Activated CD4-positive, alpha-beta T cell treated with anti-CD3 and anti-CD28 coated beads, Interleukin-2, amount 50 U/mL, for 16 hours (primary cell): ENCODE results near the gene NTRK2.

ENCODE experiments used
- DNase-seq: peaks from one replicate; pipeline ENCODE4 v3.0.0-alpha.2; 2020

Gene NTRK2

DNA sequence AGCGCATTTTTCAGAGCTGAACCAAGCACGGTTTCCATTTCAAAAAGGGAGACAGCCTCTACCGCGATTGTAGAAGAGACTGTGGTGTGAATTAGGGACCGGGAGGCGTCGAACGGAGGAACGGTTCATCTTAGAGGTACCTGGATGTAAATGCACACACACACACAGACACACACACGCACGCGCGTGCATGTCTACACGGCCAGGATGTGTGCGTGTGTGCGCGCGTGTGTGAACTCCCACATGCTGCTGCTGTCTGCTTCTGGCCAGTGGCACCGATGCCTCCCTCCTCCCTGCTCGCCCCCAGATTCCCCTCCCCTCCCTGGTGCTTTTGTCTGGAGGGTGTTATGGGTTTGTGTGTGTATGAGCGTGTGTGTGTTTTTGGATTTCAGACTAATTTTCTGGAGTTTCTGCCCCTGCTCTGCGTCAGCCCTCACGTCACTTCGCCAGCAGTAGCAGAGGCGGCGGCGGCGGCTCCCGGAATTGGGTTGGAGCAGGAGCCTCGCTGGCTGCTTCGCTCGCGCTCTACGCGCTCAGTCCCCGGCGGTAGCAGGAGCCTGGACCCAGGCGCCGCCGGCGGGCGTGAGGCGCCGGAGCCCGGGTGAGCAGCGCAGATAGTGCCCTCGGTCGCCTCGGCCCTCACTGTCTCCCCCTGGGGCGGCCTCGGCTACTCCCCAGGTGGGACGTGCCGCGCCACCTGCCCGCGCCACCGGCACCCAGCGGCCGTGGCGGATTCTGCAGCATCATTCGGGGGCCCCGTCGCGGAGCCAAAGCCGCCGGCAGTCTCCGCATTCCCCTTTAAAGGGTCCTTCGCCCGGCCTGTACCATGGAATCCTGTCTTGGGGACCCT, at the start of gene NTRK2:
TSS of gene NTRK2 (plus strand) at position 442 of the 850 bp plus-strand sequence. CDS start 1,020 bp downstream, outside the sequence.
- peak; percentile 19 for DNase-seq

GRCh38 chr9:84620338-84620737, 49.2 kb upstream of the NTRK2 start:
- DNase-seq, result no peak

GRCh38 chr9:84621811-84622210, 47.7 kb upstream of the NTRK2 start:
- DNase-seq, result no peak

DNA sequence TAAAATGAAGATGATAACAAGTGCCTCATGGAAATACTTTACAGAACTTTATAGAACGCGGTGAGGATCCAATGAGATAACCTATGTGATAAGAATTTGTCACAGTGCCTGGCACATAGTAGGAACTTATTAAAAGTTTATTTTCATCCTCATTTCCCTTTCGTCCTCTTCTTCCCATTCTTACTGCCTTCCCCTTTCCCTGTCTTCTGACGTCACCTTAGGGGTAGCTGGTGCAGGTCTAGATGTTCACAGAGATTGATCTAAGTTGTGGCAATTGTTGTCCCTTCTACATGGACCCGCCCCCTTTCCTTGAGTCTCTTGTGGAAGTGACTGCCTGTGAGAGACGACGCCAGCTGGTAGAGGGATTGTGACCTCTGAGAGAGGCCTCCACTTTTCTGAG, 46.5 kb upstream of the NTRK2 start:
- DNase-seq, result no peak

- no peak for DNase-seq
These were observed 33.1 kb upstream of the NTRK2 start for GRCh38 chr9:84636436-84636835.

DNA sequence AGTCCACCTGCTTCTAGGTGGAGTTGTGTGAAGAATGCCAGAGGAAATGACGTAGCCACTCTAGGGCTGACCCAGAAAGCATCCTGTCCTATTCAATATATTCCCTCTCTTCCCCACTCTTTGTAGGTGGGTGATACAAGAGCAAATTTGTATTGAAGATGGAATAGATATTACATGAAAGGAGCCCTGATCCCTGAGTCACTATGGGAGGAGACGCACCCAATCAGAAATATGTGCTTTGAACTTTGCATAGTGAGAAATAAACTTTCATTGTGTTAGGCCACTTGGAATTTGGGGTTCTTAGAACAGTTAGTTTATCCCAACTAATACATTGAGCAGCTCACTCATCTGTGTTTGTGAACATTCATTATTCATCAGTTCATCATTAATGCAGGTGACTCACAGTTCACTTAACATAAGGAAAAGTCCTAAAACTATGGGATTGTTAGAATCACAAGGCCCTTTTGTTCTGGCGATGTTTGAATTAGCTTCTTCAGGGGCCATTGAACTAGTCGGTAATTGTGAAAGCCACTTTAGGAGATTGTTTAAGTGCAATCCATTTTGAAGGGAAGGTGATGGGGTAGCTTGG, 26.9 kb upstream of the NTRK2 start:
- DNase-seq, result no peak

GRCh38 chr9:84647699-84648098, 21.8 kb upstream of the NTRK2 start:
- no peak for DNase-seq

DNA sequence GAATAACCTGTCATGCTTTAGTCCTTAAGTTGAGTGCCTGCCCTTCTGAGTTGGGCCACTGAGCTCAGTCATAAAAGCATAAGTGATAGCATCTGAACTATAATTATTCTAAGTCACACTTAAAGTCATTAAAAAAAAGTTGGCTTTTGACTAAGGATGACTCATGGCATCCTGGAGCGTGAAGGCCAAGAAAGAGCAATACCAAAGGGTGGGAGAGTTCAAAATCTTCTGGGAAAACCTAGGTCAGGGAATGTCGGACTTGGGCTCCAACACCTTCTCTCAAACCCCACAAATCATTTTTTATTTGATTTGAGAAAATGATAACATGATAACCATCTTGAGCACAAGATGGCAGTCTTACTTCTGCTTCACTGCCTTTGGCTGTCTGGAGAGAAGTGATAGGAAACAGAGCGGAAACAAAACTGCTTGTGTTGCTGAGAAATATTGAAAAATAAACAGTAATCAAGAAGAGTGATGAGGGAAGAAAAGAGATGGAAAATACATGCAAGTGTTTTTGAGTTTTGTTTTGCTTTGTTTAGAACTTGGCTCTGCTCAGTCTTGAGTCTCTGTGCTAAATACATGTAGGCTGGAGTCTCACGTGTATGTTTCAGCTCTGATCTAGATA, 16.9 kb upstream of the NTRK2 start:
- no peak for DNase-seq

- no peak for DNase-seq
These were observed 14.1 kb upstream of the NTRK2 start for GRCh38 chr9:84655447-84655846.

DNA sequence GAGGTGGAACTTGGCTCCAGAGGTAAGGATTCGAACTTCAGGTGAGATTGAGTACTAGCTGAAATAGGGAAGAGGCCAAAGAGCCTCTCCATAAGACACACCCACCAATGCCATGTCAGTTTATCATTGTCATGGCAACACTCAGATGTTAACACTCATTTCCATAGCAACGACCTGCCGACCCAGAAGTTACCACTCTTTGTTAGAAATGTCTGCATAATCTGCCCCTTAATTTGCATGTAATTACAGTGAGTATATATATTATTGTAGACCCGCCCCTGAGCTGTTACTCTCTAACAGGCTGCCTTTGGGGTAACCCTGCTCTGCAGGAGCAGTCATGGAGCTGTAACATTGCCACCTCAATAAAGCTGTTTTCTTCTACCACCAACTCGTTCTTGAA, 10.2 kb upstream of the NTRK2 start:
- no peak for DNase-seq

DNA sequence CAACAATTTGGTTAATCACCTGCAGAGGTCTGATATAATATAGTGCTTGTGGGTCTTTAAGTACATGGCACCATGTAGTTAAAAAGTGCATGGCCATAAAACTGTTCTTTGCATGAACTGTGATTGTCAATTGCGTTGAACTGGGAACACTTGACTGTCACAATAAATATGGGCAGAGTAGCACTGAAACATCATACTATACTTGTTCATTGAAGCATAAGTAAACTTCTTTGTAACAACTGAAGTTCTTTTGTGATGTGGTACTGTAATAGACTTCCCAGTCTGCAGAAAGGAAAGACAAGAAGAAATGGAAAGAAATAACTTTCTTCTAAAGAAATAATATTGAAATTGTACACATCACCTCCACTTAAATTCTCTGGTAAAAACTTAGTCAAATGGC, 9.8 kb upstream of the NTRK2 start:
- DNase-seq, result no peak

DNA sequence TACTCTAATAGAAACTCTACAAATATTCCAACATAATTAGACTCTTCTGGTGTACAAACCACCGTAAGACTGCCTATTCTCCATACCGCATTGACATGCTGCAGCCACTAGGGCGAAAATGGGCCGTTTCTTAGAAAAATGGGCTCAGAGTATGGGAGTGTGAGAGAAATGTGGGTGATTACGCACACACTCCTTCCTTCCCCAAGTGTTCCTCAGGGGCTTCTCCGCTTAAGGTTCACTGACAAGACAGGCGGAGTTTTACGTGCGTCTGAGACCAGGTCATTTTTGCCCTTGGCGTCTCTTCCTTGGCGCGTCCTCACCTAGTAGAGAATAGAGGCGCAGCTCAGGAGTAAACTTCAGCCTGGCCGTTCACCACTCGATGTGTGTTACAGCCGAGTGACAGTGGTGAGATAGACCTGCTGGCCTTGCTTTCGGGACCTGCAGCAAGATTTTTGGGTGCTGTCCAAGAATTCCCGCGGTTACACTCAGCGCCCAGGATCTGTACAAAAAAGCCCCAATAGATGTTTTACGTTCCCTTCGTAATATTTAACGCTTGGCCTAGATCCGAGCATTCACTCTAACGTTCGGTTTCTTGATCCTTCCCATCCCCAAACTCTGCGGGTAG, 1.8 kb upstream of the NTRK2 start:
- peak; percentile 29 for DNase-seq

- DNase-seq, result peak; percentile 69
These were observed 1.1 kb upstream of the NTRK2 start for GRCh38 chr9:84668196-84669012.

DNA sequence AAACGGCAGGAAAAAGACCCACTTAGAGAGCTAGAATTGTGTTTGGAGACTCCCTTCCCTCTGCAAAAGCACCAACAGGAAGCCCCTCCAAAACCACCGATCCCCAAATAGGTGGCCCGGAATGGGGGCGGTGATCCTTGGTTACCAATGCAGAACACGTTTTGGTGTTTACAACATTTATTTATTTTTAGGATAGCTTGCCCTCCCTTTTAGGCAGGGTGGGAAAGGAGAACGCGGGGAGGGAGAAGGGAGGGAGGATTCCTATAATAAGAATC, 579 bp upstream of the NTRK2 start:
- no peak for DNase-seq

DNA sequence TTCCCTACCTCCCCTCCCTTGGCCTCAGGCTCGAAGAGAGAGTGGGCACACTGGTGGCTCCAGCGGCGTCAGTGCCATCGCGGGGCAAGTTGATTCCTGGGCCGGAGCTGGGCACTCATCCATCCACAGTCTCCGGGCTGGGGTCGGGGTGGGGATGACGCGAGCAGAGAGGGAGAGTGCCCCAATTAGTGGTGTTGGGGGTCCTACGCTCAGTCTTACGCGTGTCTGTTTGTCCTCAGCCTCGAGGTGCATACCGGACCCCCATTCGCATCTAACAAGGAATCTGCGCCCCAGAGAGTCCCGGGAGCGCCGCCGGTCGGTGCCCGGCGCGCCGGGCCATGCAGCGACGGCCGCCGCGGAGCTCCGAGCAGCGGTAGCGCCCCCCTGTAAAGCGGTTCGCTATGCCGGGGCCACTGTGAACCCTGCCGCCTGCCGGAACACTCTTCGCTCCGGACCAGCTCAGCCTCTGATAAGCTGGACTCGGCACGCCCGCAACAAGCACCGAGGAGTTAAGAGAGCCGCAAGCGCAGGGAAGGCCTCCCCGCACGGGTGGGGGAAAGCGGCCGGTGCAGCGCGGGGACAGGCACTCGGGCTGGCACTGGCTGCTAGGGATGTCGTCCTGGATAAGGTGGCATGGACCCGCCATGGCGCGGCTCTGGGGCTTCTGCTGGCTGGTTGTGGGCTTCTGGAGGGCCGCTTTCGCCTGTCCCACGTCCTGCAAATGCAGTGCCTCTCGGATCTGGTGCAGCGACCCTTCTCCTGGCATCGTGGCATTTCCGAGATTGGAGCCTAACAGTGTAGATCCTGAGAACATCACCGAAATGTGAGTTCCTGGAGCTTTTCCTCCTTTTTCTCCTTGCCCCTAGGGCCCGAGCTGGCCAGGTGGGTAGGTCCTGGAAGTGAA, 861 bp downstream of the NTRK2 start:
- no peak for DNase-seq

GRCh38 chr9:84671586-84672521, 2.3 kb downstream of the NTRK2 start:
- DNase-seq, result no peak

DNA sequence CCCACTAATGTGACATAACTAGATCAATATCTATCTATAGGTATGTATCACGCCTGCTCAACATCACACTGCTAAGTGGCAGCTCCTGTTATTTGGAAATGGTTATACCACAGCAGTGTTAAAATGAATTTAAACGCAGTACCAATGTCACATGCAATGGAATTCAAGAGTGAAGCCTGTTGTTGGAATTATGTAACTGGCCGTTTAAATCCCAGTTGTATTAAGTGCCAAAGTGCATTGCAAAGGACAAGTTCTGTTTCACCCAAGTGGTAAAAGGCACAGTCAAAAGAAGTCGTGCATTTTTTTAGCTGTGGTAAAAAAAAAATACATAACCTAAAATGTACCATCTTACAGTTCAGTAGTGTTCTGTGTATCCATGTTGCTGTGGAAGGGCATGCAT, 4.3 kb downstream of the NTRK2 start:
- no peak for DNase-seq

DNA sequence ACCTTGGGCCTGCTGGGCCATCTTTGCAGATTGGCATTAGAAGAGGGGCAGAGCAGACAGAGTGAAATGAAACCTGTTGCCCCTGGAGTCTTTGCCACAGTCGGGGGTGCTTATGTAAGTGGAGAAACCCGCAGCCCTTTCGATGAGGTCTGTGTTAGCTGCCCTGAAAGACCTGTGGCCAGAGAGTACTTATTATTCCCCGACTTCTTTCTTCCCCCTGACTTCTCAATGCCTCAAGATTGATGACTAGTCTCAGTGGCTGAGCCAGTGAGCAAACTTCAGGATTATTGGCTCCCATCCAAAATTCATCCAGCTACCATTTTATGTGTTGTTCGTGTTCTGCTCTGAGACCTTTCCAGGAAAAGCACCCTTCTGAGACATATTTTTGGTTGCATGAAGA, 7.6 kb downstream of the NTRK2 start:
- no peak for DNase-seq

GRCh38 chr9:84679571-84679970, 10.0 kb downstream of the NTRK2 start:
- no peak for DNase-seq

GRCh38 chr9:84681516-84682285, 12.2 kb downstream of the NTRK2 start:
- no peak for DNase-seq
